ENCODE measurements around the gene GLIPR1L2.
A peak's percentile ranks its signal among the peaks of the same experiment; 100 is the strongest.

The GLIPR1L2 gene

GRCh38 chr12:75374971-75375370 is 15.9 kb upstream of the GLIPR1L2 start:
- WGBS, result 98% methylated on average over 2 of the region's 2 CpGs
- Histone ChIP-seq H3K27me3 (ENCODE audit: insufficient read depth, low read length) (no peaks in the 10 kb centered on the region), H3K9me3 (ENCODE audit: insufficient read depth, low read depth, low read length) (no peaks in the 10 kb centered on the region), H3K4me3 (ENCODE audit: low read length) (no peak overlapping the region), H3K4me1 (ENCODE audit: insufficient read depth, low read length) (peaks cover 5% of the 10 kb centered on the region; the same call in 1 of the 2 replicates), H3K27ac (ENCODE audit: low read depth, low read length) (no peak overlapping the region), H3K36me3 (ENCODE audit: insufficient read depth, low read length) (peaks cover 16% of the 10 kb centered on the region; the same call in 1 of the 2 replicates), H3K9ac (ENCODE audit: low read depth, low read length) (no peak overlapping the region)

- Histone ChIP-seq H3K4me1 (ENCODE audit: insufficient read depth, low read length) (peaks cover 5% of the 10 kb centered on the region; the same call in 1 of the 2 replicates), H3K27me3 (ENCODE audit: insufficient read depth, low read length) (no peaks in the 10 kb centered on the region), H3K27ac (ENCODE audit: low read depth, low read length) (no peak overlapping the region), H3K9ac (ENCODE audit: low read depth, low read length) (no peak overlapping the region), H3K9me3 (ENCODE audit: insufficient read depth, low read depth, low read length) (no peaks in the 10 kb centered on the region), H3K36me3 (ENCODE audit: insufficient read depth, low read length) (no peaks in the 10 kb centered on the region), H3K4me3 (ENCODE audit: low read length) (no peak overlapping the region)
- 91% methylated on average over 1 of the region's 1 CpG for WGBS
Measured at GRCh38 chr12:75378354-75378753, 12.5 kb upstream of the GLIPR1L2 start.

GRCh38 chr12:75389061-75389460 is 1.8 kb upstream of the GLIPR1L2 start:
- no peak overlapping the region for H3K4me3 ChIP-seq (ENCODE audit: low read length)
- H3K9me3 ChIP-seq (ENCODE audit: insufficient read depth, low read depth, low read length), result no peaks in the 10 kb centered on the region
- no peaks in the 10 kb centered on the region for H3K27me3 ChIP-seq (ENCODE audit: insufficient read depth, low read length)
- no peaks in the 10 kb centered on the region for H3K36me3 ChIP-seq (ENCODE audit: insufficient read depth, low read length)
- no peak overlapping the region for H3K9ac ChIP-seq (ENCODE audit: low read depth, low read length)
- H3K27ac ChIP-seq (ENCODE audit: low read depth, low read length), result no peak overlapping the region
- H3K4me1 ChIP-seq (ENCODE audit: insufficient read depth, low read length), result peaks cover 15% of the 10 kb centered on the region; the same call in 1 of the 2 replicates
- 100% methylated on average over 1 of the region's 1 CpG for WGBS

GRCh38 chr12:75389706-75390105 is 1.2 kb upstream of the GLIPR1L2 start:
- H3K4me3 ChIP-seq (ENCODE audit: low read length), result no peak overlapping the region
- H3K9me3 ChIP-seq (ENCODE audit: insufficient read depth, low read depth, low read length), result no peaks in the 10 kb centered on the region
- peaks cover 15% of the 10 kb centered on the region; the same call in 1 of the 2 replicates for H3K4me1 ChIP-seq (ENCODE audit: insufficient read depth, low read length)
- H3K36me3 ChIP-seq (ENCODE audit: insufficient read depth, low read length), result no peaks in the 10 kb centered on the region
- WGBS, result 86% methylated on average over 1 of the region's 1 CpG
- H3K27ac ChIP-seq (ENCODE audit: low read depth, low read length), result no peak overlapping the region
- H3K9ac ChIP-seq (ENCODE audit: low read depth, low read length), result no peak overlapping the region
- H3K27me3 ChIP-seq (ENCODE audit: insufficient read depth, low read length), result no peaks in the 10 kb centered on the region

- H3K27me3 ChIP-seq (ENCODE audit: insufficient read depth, low read length), result no peaks in the 10 kb centered on the region
- no peaks in the 10 kb centered on the region for H3K36me3 ChIP-seq (ENCODE audit: insufficient read depth, low read length)
- no peaks in the 10 kb centered on the region for H3K9me3 ChIP-seq (ENCODE audit: insufficient read depth, low read depth, low read length)
- 94% methylated on average over 6 of the region's 6 CpGs for WGBS
- H3K27ac ChIP-seq (ENCODE audit: low read depth, low read length), result no peak overlapping the region
- H3K9ac ChIP-seq (ENCODE audit: low read depth, low read length), result peak overlapping the region; percentile 12; the same call in 1 of the 2 replicates
- H3K4me3 ChIP-seq (ENCODE audit: low read length), result peak overlapping the region; percentile 56
- H3K4me1 ChIP-seq (ENCODE audit: insufficient read depth, low read length), result peaks cover 15% of the 10 kb centered on the region; the same call in 1 of the 2 replicates
Measured at GRCh38 chr12:75390156-75390898, 562 bp upstream of the GLIPR1L2 start.

- H3K27me3 ChIP-seq (ENCODE audit: insufficient read depth, low read length), result no peaks in the 10 kb centered on the region
- WGBS, result no CpG with 5 or more reads among the region's 1 CpG
- no peaks in the 10 kb centered on the region for H3K36me3 ChIP-seq (ENCODE audit: insufficient read depth, low read length)
- no peak overlapping the region for H3K4me3 ChIP-seq (ENCODE audit: low read length)
- H3K4me1 ChIP-seq (ENCODE audit: insufficient read depth, low read length), result no peaks in the 10 kb centered on the region; the same call in 1 of the 2 replicates
- H3K27ac ChIP-seq (ENCODE audit: low read depth, low read length), result no peak overlapping the region
- no peak overlapping the region for H3K9ac ChIP-seq (ENCODE audit: low read depth, low read length)
- no peaks in the 10 kb centered on the region for H3K9me3 ChIP-seq (ENCODE audit: insufficient read depth, low read depth, low read length)
Measured at GRCh38 chr12:75404231-75404630, 13.3 kb downstream of the GLIPR1L2 start.

GRCh38 chr12:75407683-75408082 is 16.8 kb downstream of the GLIPR1L2 start:
- Histone ChIP-seq H3K27me3 (ENCODE audit: insufficient read depth, low read length) (no peaks in the 10 kb centered on the region), H3K9me3 (ENCODE audit: insufficient read depth, low read depth, low read length) (no peaks in the 10 kb centered on the region), H3K36me3 (ENCODE audit: insufficient read depth, low read length) (no peaks in the 10 kb centered on the region), H3K4me3 (ENCODE audit: low read length) (no peak overlapping the region), H3K4me1 (ENCODE audit: insufficient read depth, low read length) (no peaks in the 10 kb centered on the region; the same call in 1 of the 2 replicates), H3K9ac (ENCODE audit: low read depth, low read length) (no peak overlapping the region), H3K27ac (ENCODE audit: low read depth, low read length) (no peak overlapping the region)

GRCh38 chr12:75409830-75410229 is 18.9 kb downstream of the GLIPR1L2 start:
- WGBS, result no CpG with 5 or more reads among the region's 2 CpGs
- H3K36me3 ChIP-seq (ENCODE audit: insufficient read depth, low read length), result no peaks in the 10 kb centered on the region
- no peaks in the 10 kb centered on the region for H3K9me3 ChIP-seq (ENCODE audit: insufficient read depth, low read depth, low read length)
- H3K4me1 ChIP-seq (ENCODE audit: insufficient read depth, low read length), result no peaks in the 10 kb centered on the region; the same call in 1 of the 2 replicates
- no peak overlapping the region for H3K9ac ChIP-seq (ENCODE audit: low read depth, low read length)
- no peak overlapping the region for H3K4me3 ChIP-seq (ENCODE audit: low read length)
- no peak overlapping the region for H3K27ac ChIP-seq (ENCODE audit: low read depth, low read length)
- no peaks in the 10 kb centered on the region for H3K27me3 ChIP-seq (ENCODE audit: insufficient read depth, low read length)

- no peak overlapping the region for H3K27ac ChIP-seq (ENCODE audit: low read depth, low read length)
- H3K27me3 ChIP-seq (ENCODE audit: insufficient read depth, low read length), result no peaks in the 10 kb centered on the region
- no peak overlapping the region for H3K9ac ChIP-seq (ENCODE audit: low read depth, low read length)
- H3K4me3 ChIP-seq (ENCODE audit: low read length), result no peak overlapping the region
- WGBS, result no CpG with 5 or more reads among the region's 1 CpG
- no peaks in the 10 kb centered on the region for H3K4me1 ChIP-seq (ENCODE audit: insufficient read depth, low read length)
- no peaks in the 10 kb centered on the region for H3K36me3 ChIP-seq (ENCODE audit: insufficient read depth, low read length)
- H3K9me3 ChIP-seq (ENCODE audit: insufficient read depth, low read depth, low read length), result no peaks in the 10 kb centered on the region
Measured at GRCh38 chr12:75414671-75415070, 23.8 kb downstream of the GLIPR1L2 start.

GRCh38 chr12:75419841-75420240 is 29.0 kb downstream of the GLIPR1L2 start:
- Histone ChIP-seq H3K9me3 (ENCODE audit: insufficient read depth, low read depth, low read length) (no peaks in the 10 kb centered on the region), H3K36me3 (ENCODE audit: insufficient read depth, low read length) (no peaks in the 10 kb centered on the region), H3K4me1 (ENCODE audit: insufficient read depth, low read length) (no peaks in the 10 kb centered on the region), H3K4me3 (ENCODE audit: low read length) (no peak overlapping the region), H3K27me3 (ENCODE audit: insufficient read depth, low read length) (no peaks in the 10 kb centered on the region), H3K9ac (ENCODE audit: low read depth, low read length) (no peak overlapping the region), H3K27ac (ENCODE audit: low read depth, low read length) (no peak overlapping the region)
- WGBS, result 94% methylated on average over 2 of the region's 2 CpGs

- no peak overlapping the region for H3K4me3 ChIP-seq (ENCODE audit: low read length)
- peaks cover 12% of the 10 kb centered on the region for H3K4me1 ChIP-seq (ENCODE audit: insufficient read depth, low read length)
- H3K9ac ChIP-seq (ENCODE audit: low read depth, low read length), result no peak overlapping the region
- 0% methylated on average over 1 of the region's 1 CpG for WGBS
- no peaks in the 10 kb centered on the region for H3K36me3 ChIP-seq (ENCODE audit: insufficient read depth, low read length)
- no peaks in the 10 kb centered on the region for H3K27me3 ChIP-seq (ENCODE audit: insufficient read depth, low read length)
- H3K27ac ChIP-seq (ENCODE audit: low read depth, low read length), result no peak overlapping the region
- H3K9me3 ChIP-seq (ENCODE audit: insufficient read depth, low read depth, low read length), result peaks cover 41% of the 10 kb centered on the region
Measured at GRCh38 chr12:75427491-75427890, 36.6 kb downstream of the GLIPR1L2 start.
